ENCODE results near the gene TMEM52.
"Not testable (repeated sequence)": the region's sequence is repeated elsewhere in the genome, so short reads cannot be mapped to it uniquely, and the experiment has no call there.

The TMEM52 gene

DNA sequence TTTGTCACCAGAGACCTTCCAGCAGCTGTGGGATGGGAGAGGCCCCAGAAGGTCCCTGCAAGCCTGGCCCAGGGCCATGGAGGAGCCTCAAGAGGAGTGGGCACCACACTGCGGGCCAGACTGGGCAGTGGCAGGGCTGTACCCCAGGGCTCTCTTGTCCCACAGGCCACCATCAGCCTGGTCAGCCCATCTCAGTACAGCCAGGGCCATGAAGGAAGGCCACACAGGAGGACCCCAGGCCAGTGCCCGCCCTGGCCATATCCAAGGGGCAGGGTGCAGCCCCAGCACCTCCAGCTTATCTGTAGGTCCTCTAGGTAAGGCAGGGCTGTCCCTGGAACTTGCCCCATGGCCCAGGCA is 25.1 kb downstream of the TMEM52 start:
- no peak for DNase-seq
- ATAC-seq = no peak

DNA sequence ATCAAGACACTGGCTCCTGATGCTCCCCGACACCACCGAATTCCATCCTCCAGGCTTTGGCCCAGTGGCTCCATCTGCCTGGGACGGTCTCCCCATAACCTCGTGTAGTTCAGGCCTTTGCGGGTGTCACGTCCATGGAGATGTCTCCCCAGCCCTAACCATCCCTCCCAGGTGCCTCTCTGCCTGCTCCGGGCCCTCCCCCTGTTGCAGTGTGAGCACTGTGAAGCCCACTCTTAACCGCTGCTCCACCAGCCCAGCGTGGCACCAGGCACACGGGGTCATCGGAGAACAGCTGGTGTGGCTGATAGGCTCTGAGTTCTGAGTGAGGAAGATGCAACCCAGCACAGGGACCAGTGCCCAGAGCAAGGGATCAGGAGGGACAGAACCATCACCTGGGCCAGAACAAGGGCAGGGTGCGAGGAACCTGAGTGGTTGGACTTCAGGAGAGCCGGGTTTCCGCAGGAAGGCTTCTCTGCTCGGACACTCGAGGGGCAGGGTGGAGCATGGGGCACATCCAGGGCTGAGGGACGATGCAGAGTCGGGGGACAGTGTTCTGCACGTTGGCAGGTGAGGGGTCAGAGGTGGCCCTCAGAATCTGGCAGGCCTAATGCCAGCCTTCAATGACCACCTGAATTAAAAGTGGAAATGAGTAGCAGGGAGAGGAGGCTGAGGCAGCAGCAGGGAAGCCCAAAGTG is 25.6 kb downstream of the TMEM52 start:
- ATAC-seq (no peak), DNase-seq (no peak)

DNA sequence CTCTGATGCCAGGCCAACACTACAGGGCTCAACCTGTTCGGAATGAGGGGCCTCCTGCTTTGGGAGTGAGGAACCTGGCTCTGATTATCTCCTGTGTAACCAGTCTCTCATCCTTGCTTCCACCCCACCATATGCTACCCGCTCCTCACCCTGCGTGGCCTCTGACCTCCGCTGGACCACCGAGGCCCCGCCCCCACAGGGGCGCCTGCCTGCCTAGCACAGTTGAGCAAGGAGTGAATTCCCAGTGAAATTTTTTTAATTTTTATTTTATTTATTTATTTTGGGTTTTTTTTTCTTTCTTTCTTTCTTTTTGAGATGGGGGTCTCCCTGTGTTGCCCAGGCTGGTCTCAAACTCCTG is 26.3 kb downstream of the TMEM52 start:
- DNase-seq (no peak), ATAC-seq (no peak)

DNA sequence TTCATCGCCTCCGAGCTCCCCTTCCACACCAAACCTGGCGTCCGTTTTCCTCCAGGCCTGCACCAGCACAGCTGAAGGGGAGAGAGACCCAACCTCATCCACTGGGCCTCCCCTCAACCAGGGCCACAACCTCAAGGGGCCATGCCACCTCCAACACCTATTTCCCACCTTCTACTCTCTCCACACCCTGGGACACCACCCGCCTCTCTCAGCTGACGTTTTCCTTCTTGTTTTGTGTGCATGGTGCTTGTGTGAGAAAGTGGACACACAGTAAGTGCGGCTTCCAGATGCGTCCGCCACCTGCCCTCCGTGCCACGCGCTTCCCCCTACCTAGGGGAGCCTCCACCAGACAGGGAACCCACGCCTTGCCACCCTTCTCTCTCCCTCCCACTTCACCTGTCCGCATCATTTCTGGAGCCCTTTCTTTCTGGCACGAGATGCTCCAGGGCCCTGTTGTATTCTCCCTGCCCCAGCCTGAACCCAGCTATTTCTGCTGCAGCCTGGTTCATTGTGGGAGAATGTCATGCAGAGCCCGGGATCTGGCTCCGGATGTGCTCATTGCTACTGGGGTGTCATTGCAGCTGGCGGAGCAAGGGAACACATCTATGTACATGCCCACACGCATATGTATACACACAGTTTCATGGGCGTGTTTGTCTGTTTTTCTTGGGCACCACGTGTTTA is 26.9 kb downstream of the TMEM52 start:
- DNase-seq (no peak), ATAC-seq (no peak)

DNA sequence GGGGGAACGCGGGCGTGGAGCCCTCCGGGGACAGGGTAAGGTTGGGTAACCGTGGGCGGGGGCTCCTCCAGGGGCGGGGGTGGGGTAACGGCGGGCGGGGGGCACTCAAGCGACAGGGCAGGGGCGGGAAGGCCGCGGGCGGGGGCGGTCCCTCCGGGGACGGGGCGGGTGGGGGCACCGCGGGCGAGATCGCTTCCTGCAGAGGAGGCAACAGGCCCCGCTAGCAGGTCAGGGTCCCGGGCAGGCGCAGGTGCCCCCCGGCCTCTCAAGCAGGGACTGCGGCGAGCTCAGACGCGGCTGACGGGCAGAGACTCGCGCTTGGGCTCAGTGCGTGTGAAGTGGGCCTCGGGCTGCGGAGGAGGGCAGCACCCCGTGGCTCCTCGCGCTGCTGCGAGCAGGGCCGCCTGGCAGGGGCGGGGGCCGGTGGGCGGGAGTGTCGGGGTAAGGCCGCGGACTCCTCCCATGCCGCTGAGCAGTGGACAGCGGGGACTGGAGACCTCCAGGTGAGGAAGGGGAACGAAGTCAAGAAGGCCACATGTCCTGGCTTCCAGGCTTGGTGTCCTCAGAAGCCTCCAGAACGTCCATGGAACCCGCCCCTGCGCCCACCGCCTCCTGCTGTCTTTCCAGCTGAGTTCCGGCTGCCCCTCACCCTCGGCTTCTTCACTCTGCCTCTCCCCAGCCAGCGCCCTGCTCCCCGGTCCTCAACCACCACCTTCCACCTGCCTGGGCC is 27.6 kb downstream of the TMEM52 start:
- DNase-seq (peak; percentile 76), ATAC-seq (peak; percentile 35)

DNA sequence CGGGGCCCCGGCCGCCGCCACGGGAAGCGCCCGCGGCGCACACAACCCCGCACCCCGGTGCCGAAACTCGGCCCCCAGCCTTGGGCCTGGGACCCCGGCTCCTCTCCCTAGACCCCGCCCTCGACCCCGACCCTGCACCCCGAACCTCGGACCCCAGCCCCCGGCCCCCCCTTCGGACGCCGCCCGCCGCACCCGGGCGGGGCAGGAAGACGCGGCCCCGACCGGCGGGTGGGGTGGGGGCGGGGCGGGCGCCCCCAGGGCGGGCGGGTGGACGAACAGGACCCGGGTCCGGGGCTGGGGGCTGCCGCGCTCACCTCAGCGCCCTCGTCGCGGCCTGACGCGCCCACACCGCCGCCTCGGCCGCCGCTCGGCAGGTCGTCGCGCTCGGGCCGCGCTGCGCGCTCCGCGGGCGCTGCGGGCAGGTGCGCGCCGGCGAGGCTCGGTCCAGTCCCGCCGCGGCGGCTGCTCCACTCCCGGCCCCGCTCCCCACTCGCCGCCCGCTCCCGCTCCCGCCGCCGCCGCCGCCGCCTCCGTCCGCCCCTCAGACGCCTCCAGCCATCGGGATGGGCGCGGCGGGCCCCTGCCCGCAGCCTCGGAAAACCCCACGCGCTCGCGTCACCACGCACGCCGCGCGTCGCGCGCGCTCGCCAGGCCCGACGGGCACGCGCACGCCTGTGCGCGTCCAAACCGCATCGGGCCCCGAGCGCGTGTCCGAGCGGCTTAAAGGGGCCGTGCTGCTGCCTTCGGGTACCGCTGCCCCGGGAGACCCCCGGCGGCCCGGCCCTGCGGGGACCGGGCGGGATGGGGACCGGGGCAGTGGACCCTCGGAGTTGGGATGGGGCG is 28.4 kb downstream of the TMEM52 start, which contains the start of gene GNB1:
TSS of gene GNB1 (minus strand) at position 582 of the 843 bp plus-strand sequence. CDS start 65,634 bp downstream, outside the sequence.
- peak; percentile 90 for DNase-seq
- ATAC-seq = peak; percentile 73

DNA sequence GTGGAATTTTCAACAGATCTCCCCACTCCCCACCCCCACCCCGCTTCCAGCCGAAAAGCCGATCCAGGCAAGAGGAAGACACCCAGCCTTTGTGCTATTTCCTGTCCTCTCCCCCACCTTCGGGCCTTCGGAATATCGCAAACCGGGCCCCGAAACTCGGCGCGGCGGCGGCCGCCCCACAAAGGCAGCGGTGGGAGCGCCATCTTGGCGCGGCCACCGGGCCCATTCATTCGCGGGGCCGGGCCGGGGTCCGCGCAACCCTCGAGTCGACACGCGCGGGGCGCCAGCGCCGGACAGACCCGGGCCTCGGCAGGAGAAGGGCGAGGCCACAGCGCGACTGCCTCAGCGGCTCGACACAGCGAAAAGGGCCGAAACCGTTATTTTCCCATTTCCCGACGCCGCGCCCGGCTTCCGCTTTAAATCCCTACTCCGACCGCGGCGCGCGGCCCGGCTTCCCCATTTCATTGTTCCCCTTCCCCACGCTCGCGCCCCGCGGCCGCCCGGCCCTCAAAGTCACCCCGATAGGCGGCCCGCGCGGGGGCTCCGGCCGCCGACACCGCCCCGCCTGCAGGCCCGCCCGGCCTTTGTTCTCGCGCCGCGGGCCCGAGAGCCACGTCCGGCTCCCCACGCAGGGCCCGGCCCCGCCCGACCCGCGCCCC is 29.1 kb downstream of the TMEM52 start:
- ATAC-seq = peak; percentile 27
- peak; percentile 65 for DNase-seq

DNA sequence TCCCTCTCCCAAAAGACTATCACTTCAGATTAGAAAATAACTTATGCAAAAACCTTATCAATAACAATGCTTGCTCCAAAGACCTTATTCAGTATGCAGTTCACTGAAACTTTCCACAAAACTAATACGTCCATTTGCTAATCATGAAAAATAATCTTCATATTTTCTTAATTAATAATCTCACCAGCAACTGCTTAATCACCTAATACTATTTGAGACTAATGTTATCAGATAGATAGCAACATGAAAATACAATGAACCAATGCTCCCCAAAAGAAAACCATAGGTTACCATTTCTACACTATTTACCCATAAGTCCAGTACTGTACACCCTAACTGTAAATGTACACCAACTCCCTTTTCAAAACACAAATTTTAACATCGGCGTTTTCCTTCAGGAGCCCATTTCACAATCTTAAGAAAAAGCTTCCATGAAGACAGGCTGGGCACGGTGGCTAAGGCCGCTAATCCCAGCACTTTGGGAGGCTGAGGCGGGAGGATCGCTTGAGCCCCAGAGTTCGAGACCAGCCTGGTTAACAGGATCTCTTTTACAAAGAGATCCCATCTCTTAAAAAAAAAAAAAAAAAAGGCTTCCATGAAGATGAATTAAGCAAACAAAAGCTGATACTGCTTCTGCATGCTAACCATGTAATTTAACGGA is 29.9 kb downstream of the TMEM52 start:
- DNase-seq = no peak
- ATAC-seq = no peak

DNA sequence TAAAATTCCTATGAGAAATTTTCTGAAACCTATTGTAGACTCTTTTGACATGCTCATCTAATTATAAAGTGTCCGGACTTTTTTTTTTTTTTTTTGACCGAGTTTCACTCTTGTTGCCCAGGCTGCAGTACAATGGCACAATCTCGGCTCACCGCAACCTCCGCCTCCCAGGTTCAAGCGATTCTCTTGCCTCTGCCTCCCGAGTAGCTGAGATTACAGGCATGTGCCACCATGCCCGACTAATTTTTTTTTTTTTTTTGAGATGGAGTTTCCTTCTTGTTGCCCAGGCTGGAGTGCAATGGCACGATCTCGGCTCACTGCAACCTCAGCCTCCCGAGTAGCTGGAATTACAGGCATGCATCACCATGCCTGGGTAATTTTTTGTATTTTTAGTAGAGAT is 35.2 kb downstream of the TMEM52 start:
- not testable (repeated sequence) for ATAC-seq, DNase-seq

DNA sequence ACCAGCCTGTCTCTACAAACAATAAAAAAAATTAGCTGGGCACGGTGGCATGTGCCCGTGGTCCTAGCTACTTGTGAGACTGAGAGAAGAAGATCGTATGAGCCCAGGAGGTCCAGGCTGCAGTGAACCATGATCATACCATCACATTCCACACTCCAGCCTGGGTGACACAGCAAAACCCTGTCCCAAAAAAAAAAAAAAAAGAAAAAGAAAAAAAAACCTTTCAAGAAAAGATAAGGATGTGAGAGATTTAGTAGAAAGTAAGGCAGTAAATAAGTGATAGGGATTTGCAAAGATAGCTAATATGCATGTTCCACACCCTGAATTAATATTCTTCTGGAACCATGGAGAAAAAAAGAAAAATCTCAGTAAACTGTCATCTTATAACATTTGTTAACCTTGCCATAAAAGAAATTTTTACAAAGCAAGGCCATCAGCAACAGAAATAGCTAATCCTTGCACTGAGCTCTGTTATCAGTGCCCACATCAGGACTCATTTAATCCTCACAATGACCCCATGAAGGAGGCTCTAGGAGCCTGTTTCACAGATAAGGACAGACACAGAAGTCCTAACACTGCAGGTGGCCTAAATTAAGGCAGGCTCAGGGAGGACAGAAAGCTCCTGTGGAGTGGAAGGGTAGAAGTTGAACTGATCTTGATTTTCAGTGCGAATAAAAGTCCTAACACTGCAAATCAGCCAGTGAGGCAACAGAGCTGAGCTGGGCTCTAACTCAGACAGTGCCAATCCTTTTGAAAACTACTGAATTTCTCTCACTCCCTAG is 35.8 kb downstream of the TMEM52 start:
- ATAC-seq = no peak

DNA sequence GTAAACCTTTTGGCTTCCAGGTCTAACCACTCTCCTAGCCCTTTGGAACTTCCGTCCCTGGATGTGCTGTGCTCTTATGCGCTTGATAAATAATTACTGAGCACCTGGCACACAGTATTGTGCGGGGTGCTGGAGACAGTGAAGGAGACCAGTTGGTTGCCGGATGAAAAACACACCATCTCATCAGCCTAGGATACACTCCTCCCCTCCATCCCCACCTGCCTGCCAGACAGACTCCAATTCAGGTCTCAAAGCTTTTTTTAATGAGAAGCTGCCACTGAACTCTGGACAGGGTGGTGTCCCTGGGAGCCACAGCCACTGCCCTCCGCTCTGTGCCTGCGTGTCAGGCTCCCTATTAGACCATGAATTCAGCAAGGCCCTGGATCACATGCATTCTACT is 37.4 kb downstream of the TMEM52 start:
- no peak for ATAC-seq
- DNase-seq = no peak

More for the DNA sequence above, 35.8 kb downstream of the TMEM52 start:
- no peak for DNase-seq

DNA sequence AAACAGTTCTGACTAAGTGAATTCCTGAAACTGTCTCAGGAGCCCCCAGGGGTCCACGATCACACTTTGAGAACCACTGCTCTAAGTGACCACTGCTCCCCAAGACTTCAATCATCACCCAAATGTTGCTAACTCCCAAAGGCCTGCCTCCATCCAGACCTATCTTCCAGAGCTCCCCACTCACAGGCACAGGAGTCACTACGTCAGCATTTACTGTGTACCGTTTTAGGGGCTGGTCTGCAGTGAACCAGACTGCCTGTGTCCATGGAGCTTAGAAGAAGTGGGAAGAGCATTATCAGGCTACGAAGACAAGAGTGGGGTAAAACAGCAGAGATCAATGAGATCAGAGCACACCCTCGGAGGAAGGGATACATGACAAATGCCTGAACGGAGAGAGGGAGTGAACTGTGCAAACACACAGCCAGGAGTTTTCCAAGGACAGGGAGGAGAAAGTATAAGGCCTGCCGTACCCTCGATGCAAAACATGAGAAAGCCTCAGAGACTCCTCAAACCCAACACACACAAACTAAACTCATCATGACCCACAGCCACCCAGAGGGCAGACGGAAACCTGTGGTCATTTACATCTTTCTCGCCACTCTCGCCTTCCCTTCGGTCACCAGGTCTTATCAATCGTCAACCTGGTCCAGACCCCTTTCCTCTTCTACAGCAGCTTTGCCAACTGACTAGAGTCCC is 38.3 kb downstream of the TMEM52 start:
- ATAC-seq (no peak), DNase-seq (no peak)

DNA sequence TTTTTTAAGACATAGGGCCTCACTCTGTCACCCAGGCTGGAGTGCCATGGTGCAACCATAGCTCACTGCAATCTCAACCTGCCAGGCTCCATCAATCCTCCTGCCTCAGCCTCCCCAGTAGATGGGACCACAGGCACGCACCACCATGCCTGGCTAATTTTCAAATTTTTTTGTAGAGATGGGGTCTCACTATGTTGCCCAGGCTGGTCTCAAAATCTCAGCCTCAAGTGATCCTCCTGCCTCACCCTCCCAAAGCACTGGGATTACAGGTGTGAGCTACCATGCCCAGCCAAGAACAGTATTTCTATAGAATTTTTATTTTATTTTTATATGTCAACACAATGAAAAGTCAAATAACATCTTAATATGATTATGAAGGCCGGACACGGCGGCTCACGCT is 39.1 kb downstream of the TMEM52 start:
- ATAC-seq = no peak
- no peak for DNase-seq

DNA sequence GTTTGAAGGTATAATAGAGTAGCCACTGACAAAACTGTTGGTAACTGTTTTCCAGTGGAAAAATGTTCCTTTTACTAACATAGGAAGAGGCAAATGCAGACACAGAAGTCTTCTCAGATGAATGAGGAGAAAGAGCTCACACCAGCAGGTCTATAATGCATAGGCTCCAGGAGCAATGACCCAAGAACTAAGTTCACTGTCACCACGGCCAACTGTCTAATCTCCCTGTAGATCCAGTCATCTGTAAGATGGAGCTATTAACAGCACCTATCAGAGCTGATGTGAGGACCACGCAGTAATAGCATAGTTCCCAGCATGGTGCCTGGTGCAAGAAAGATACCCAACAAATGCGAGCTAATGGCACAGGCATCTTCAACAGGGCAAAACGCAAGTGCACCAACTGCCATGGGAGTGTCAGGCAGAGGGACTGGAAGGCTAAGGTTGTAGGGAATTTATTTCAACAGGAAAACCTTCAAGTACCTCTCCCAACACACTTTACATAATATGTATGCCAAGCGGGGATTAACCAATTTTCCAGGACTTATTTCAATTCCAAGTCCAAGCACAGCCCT is 41.1 kb downstream of the TMEM52 start:
- DNase-seq = no peak
- no peak for ATAC-seq

DNA sequence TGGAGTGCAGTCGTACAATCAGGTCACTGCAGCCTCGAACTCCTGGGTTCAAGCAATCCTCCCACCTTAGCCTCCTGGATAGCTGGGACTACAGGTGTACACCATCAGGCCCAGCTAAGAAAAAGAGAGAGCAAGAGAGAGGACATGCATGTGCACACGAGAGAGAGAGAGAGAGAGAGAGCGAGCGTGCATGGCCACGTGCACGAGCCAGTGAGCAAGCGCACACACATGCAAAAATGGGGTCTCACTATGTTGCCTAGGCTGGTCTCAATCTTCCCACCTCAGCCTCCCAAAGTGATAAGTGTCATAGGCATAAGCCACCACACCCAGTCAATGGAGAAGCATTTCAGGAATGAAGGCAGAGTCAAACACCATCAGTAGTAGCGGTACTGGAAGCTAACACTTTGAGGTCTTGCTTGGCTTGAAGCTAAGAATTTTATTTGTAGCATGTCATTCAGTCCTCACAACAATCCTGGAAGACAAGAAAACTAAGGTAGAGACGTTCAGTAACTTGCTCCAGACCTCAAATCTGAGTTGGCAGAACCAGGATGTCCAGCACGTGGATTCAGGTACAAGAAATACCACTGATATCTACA is 42.6 kb downstream of the TMEM52 start:
- no peak for DNase-seq
- ATAC-seq = peak; percentile 37

DNA sequence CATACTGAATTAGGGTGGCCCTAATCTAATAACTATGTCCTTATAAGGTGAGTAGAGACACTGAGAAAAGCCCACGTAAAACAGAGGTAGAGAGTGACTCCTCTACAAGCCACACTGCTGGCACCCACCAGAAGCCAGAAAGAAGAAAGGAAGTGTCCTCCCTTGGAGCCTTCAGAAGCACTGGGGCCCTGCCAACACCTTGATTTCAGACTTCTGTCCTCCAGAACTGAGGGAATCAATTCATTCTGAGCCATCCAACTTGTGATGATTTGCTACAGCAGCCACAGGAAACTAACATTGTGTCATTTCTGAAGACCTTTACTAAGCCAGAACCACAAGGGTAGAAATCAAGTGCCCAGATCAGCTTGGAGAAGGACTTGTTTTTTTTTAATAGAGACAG is 43.1 kb downstream of the TMEM52 start:
- no peak for DNase-seq
- ATAC-seq = peak; percentile 88

DNA sequence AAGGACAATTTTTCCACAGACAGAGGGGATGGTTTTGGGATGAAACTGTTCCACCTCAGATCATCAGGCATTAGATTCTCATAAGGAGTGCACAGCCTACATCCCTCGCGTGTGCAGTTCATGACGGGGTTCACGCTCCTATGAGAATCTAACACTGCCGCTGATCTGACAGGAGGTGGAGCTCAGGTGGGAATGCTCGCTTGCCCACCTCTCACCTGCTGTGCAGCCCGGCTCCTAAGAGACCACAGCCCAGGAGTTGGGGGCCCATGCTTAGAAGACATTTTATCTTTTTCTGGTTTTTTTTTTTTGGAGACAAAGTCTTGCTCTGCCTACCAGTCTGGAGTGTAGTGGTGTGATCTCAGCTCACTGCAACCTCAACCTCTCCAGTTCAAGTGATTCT is 44.2 kb downstream of the TMEM52 start:
- ATAC-seq = no peak

DNA sequence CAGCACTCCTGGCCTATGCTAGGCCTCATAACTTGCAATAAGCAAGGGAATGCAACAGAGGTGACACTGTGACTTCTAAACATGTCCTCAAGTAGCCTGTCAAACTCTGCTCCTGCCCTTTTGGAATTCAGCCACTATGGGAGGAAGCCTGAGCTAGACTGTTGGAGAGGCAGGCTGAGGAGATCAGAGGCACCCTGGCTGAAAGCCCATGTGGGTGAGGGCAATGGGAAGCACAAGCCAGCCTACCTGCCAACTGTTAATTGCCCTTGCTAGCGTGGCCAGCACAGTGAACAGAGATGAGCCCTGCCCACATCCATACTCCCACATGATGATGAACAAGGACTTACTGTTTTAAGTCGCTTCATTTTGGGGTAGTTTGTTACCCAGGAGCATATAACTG is 45.9 kb downstream of the TMEM52 start:
- ATAC-seq = no peak
- no peak for DNase-seq

More for the DNA sequence above, 44.2 kb downstream of the TMEM52 start:
- no peak for DNase-seq
